Ammon's horn (tissue), 1 donor: ENCODE data around the gene GNB1L.
"Not testable (repeated sequence)": the region's sequence is repeated elsewhere in the genome, so short reads cannot be mapped to it uniquely, and the experiment has no call there.

Source experiments
- DNase-seq: peaks from one replicate; pipeline ENCODE4 v3.0.0-alpha.2; 2016; ENCODE audit warnings: low spot score

Gene GNB1L

DNA sequence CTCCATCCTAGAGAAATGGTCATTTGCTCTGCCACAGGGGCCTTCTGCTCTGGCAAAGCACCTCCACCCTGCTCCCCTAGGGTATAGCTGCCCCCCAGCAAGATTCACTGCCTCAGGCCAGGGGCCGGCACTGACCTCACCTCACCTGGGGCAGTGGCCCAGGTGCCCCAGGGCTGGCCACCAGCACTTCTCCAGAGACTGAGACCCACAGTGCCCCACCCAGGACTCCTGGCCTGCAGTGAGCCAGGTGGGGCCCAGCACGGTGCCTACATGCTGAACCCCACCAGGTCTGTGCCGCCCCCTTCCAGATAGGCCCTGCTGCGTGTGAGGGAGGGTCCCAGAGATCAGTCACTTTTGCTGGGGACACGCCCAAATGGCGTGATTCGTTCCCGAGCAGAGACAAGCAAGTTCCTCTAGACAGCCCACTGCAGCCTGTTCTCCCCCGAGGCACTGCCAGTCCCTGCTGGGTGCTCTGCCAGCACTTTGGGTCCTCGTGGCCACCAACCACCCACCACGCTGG, 10.8 kb downstream of the GNB1L start:
- no peak for DNase-seq

DNA sequence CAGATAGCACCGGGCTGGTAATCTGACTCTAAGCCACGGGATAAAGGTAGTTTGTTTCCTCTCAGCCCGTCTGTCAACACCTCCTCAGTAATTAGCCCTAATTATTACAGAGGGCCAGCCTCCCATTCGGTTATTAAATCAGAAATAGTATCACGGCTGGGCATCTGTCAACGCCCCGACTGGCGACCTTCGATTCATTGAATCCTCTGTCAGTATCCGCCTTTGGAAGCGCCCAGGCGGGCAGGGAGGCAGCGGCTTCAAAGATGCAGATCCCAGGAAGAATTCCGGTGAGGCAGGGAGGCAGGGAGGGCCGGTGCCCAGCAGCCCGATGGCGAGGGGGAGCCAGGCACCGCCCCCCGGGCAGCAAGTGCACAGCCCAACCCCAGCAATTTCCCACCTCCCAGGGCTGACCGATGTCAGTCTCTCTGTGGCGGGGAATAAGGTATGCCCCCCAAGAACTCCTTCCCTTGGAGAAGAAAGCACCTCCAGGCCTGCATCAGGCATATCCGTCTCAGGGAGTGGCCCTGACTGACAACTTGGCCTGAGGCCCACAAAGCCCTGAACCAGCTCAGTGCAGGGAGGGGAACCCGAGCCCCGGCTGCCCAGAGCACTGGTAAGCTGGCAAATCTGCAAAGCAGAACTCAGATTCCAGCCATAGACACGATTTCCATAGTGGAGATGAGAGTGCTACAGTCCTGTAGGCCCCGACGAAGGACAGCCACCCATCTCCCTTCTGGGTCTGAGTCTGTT, 11.4 kb downstream of the GNB1L start:
- no peak for DNase-seq

DNA sequence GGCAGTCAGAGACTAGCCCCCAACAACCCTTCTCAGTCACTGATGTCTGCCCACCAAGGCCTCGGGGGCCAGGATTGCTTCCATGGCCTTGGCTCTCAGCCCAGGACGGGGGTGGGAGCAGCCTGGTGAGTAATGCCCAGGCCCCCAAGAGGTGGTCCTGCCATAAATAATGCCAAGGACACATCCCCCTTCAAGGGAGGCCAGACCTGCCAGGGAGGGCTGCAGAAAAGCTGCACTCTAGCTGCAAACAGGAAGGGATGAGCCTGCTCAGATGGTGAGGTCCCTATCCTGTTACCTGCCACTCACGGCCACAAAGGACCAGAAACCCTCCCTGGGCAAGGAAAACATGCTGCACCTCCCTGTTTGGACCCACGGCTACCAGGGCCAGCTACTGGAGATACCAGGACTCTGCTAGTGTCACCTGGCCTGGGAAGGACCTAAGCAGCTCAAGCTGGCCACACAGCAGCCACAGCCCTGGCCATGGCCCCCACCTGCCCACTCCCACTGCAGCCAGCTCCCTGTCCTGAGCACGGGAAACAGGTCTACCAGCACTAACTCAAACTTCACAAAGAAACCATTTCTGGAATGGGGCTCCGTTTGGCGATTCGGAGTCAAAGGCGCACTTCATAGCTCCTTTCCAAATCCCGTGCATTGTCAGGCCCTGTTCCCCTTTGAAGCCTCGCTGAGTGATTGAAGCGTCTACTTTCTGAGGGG, 12.1 kb downstream of the GNB1L start:
- no peak for DNase-seq

DNA sequence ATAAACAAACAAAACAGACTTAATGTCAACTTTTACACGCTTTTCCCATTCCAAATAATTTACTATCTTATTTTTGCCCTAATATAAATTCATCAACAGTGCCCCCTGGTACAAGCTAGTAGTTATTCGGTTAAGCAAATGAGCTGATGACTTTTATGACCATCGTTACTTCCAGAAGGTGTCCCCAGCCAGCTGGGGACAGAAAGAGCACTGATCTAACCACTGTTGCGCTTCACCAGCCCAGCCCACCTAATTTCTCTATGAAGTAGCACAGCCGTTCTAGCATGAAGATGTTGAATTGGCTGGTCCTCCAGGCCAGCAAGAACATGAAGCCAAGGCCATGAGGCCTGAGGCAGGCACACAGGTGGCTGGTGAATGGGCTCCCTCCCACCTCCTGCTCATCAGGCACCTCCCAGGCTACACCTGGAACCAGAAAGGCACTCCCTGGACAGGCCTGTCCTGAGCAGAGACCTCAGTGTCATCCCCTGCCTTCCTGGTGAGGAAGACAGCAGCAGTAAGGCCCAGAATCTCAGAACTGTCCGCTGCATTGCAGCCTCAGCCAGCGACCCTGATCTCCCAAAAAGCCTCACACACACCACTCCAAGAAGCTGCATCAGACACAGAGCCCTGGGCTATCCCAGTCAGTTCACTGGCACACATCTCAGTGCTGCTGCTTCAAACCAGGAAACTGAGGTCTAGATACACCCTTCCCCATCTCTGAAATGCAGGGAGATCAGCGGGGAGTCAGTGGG, 12.9 kb downstream of the GNB1L start:
- DNase-seq = no peak

DNA sequence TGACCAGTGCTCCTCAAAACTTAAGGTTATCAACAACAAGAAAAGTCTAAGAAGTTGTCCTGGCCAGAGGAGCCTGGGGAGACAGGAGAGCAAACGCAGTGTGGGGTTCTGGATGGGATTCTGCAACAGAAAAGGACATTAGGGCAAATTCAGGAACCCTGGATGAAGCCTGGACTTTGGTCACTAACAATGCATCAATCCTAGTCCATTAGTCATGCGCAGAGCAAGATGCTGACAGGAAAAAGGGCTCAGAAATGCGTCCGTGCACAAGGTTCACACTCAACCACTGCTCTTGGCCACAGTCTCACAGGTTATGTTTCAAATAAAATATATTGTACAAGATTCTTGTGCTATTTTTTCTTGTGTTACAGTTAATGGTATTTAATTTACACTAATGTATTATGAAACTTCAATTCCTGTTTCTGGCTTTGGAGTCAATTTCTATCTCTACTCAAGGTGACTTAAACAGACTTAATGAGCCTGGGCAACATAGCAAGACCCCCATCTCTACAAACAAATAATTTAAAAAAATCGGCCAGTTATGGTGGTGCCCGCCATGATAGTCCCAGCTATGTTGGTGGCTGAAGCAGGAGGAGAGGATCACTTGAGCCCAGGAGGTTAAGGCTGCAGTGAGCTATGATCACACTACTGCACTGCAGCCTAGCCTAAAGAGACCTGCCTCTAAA, 13.6 kb downstream of the GNB1L start:
- no peak for DNase-seq

DNA sequence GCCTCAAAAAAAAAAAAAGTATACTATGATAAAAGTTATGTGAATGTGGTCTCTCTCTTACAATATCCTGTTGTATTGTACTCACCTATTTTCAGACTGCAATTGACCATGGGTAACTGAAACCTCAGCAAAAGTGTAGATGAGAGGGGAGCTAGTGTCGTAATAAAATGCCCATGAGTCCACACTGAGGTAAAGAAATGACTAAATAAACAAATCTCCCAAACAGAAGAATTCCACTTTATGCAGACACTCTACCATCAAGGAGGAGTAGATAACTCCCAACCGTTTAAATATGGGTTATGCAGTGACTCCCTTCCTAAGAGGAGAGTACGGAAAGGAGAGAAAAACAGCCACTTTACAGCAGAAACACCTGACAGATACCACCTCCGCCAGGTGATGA, 14.6 kb downstream of the GNB1L start:
- DNase-seq = no peak

DNA sequence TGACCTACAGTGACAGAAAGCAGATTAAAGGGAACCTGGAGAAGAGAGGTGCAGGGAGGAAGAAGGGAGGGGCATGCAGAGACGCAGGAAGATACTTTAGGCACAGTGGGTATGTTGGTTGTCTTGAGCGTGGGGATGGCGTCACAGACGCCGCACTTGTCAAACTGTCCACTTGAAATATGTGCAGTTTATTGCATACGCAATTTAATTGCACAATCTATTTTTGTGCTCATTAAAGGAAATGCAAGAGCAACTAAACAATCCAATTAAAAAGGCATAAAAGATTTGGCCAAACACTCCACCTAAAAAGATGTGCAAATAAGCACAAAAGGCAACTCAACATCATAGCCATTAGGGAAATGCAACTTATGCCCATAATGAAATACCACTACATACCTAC, 16.8 kb downstream of the GNB1L start:
- no peak for DNase-seq

DNA sequence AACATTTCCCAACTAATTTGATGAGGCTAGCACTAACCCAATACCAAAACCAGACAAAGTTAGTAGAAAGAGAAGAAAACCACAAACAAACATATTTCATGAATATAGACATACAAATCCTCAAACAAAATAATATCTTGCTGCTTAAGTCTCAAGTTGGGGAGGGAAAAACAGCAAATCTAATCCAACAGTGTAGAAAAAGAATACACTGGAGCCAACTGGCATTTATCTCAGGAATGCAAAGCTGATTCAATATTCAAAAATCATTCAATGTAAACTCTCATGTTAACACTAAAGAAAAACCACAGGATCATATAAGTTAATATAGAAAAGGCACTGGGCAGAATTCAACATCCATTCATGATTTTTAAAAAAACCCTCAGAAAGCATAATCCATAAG, 18.2 kb downstream of the GNB1L start:
- no peak for DNase-seq

DNA sequence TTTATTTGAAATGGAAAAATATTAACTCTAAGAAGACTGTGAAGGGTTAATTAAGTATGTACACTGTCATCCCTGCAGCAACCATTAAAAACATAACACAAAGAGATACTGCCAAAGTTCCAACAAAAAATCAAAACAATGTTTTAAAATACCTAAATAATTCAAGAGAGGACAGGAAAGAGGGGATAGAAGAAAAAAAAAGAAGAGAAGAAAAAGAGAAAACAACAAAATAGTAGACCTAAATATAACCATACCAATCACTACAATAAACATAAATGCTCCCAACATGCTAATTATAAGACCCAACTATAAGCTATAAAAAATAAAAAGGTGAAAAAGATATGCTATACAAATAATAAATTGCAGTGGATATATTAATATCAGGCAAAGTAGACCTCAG, 20.1 kb downstream of the GNB1L start:
- no peak for DNase-seq

DNA sequence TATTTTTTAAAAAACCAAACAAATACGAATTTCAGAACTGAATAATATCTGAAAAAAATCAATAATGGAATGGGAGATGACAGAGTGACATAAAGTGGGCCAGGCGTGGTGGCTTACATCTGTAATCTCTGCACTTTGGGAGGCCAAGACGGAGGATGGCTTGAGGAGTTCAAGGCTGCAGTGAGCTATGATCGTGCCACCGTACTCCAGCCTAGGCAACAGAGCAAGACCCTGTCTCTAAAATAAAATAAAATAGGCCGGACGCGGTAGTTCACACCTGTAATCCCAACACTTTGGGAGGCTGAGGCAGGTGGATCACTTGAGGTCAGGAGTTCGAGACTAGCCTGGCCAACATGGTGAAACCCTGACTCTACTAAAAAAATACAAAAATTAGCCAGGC, 21.3 kb downstream of the GNB1L start:
- not testable (repeated sequence) for DNase-seq

DNA sequence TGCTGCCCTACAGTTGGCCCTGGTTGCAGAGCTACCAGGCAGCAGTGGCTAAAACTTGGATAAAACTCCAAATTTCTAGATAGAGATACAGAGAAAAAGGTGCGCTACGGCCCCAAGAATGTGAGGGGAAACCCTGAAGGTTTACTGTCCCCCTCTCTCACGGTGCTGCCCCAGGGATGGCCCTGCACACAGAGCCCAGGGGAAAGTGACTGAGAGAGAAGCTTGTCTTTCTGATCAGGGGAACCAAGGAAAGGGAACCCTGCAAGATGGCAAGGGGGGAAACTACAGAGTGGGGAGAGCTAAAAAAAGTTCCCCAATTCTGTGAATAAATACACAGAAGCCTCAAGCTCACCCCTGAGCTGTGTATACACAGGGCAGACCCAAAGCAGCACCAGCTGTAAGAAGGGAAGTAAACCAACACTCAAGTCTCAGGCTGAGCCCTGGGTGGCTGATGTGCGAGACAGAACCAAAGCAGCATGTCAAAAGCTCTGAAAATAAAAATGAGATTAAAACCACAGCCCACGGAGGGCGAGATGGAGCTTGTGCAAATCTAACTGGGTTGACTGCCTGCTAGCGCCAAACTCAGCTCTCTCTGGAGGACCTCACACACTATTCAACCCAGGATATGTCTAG, 22.1 kb downstream of the GNB1L start:
- no peak for DNase-seq

DNA sequence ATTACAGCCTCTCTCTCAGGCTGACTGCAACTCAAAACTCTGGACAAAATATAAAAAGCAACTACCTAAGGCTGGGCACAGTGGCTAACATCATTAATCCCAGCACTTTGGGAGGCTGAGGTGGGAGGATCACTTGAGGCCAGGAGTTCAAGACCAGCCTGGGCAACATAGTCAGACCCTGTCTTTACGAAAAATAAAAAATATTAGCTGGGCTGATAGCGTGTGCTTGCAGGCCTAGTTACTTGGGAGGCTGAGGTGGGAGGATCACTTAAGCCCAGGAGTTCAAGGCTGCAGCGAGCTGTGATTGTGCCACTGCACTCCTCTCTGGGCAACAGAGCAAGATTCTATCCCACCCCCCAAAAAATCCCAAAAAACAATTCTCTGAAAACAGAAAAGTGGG, 22.7 kb downstream of the GNB1L start:
- DNase-seq = not testable (repeated sequence)

DNA sequence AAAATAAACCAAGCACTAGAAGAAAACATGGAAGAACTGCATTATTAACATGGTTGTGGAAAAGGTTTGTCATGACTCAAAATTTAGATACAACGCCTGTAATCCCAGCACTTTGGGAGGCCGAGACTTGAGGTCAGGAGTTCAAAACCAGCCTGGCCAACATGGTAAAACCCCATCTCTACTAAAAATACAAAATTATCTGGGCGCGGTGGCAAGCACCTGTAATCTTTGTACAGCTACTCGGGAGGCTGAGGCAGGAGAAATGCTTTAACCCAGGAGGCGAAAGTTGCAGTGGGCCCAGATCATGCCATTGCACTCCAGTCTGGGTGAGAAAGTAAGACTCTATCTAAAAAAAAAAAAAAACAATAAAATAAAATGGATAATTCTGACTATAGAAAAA, 23.7 kb downstream of the GNB1L start:
- DNase-seq = no peak

DNA sequence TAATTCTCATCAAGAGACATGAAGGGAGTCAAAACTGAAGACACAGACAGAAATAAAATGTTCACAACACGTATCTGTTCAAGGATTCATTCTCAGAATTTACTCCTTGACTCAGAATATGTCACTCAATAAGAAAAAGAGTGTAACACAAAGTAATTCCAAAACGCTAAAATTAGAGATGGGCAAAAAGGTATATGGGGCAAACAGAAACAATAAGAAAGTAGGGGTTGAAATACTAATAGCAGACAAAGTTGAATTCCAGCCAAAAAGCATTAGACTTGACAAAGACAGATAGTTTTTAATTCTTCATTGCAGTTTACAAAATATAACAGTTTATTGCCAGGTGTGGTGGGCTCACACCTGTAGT, 26.7 kb downstream of the GNB1L start:
- no peak for DNase-seq

DNA sequence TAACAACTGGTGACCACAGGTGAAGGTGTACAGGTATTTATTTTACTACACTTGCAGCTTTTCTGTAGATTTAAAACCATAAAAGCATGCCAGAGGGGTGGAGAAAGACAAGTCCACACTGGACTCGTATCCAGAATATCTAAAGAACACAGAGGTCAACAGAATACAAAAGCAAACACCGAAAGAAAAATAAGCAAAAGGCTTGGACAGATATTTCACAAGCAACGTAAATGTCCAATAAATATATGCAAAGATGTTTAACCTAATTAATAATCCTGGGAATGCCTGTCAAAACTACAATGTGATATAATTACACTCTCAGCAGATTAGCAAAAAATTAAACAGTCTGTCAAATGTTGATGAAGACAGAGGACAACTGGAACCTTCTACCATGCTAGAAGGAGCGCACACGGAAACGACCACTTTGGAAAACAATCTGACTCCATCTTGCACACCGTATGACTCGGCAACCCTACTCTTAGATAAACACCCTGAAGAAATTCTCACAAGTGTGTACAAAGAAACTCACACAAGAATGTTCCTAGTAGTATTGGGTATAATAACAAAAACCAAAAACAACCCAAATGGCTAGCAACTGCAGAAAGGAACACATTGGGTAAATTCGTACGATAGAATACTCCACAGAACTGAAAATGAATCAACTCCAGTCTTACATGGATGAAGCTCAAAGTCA, 27.2 kb downstream of the GNB1L start:
- no peak for DNase-seq

DNA sequence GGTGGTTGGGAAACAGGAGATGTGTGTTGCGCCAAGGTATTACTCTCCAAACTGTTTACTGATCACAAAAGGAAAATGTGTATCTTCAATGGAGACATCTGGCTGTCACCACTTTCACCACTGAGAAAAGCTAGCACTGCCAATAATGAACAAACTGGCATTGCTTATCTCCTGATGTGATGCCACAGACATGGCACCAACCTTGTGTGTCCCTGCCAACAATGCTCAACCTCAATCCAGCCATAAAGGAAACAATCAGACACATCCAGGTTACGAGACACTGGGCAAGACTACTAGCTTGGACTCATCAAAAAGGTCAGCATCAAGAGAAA, 28.1 kb downstream of the GNB1L start:
- no peak for DNase-seq

DNA sequence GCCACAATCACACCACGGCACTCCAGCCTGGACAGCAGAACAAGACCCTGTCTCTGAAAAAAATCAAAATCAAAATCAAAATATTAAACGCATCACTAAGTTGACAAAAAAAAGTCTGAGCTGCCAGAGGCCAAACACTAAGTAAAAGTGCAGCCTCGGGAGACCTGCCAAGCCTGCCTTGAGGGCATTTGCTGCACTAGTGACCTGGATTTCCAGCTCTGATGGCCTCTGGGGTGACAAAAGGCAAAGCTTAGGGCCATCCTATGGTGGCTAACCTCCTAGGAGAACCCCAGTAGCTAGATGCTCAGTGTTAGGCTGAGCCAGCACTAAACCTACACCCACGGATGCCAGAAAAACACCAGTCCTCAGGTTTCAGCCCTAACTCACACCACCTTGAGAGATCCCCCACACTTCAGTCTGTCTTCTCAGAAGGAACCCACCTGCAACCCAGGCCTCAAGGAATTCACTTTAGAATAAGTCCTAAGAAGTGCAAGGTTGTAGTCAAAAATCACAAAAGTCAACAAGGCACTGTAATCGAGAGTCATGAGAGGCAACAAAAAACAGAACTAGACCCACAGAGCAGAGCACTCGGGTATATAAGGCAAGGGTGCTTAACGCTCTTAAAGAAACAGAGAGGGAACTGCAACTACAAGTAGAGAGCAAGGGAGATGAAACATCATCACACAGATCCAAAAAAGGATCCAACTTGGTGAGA, 28.6 kb downstream of the GNB1L start:
- no peak for DNase-seq

DNA sequence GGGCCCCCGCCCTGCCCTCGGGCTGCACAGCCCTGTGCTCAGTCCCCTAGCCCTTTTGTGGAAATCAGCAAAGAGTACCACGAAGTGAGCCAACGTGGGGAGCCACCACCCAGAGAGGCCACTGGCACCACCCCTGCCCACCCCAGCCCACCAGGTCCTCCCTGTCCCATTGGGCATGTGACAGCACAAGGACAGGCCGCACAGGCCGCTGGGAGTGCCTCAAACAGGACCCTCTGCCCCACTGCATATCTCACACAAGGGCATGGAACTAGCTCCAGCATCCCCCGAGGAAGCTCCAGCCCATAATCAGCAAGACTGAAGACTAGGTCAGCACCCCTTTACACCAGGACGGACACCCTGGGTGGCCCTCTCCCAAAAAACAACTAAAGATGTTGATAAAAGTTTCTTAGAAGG, 29.7 kb downstream of the GNB1L start:
- no peak for DNase-seq

DNA sequence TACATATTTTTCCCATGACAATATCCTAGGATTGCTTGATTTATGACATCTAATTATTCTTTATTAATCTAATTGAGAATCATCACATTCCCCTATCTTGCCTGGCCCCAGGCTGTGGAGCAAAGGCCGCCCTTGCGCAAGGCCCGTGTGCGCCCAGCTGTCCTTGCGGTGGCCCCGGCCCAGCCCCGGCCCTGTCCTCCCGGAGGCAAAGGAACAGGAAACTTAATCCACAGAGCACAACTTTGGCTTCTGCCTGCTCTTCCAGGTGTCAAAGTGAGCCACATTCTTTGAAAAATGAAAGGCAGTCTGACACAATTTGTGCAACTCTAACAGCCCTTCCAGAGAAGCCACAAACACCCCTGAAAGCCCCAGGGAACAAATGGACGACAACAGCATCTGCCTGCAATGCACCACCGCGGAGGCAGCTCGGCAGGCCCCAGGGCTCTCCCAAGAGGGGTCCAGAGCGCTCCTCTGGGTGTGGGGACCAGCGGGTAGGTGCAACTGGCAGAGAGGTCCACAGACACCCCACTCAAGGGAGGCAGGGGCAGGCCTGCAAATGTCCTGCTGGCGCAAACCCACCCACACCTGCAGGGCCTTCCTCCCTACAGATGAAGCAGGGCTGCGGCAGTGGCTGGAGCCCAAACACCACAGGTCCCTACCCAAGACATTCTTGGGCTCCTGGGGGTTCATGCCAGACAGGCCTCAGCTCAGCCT, 30.3 kb downstream of the GNB1L start:
- DNase-seq = no peak

DNA sequence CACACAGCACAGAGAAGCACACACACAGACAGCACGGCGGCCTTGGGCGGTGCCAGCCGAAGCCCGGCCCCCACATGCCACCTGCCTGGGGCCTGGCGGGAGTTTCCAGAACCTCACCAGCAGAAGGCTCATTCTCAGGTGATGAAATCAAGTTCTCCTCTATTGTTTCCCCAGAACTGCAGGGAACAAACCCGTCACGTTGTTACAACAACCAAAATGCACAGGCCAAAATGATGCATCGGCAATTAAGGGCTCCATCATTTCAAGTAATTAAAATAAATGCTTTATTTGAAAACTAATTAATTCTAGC, 30.8 kb downstream of the GNB1L start:
- no peak for DNase-seq
